Heart right ventricle (tissue), 16 donors: Measurements from ENCODE around the gene AEBP1. TPM values are rescaled to one million over a fixed set of nuclear protein-coding genes. Genes with fewer than 3 reads are reported as not detected.

Source experiments
- ATAC-seq, 8 donors: fragments of 200-7000 bp; cut with Tn5 transposase; one replicate each; pipeline ENCODE4 v1.9.1; 2020; ENCODE audit warnings: mild to moderate bottlenecking in 8 of 8, moderate library complexity in 8 of 8, moderate number of reproducible peaks in 1 of 8
- DNase-seq, 2 donors: peaks; one replicate each; pipeline ENCODE4 v3.0.0-alpha.2; 2020
- H3K27ac ChIP-seq, 10 donors: fragments of 200-600 bp; sonication (generic) in 2 of 10; one replicate each; pipeline versions ENCODE4 v1.5.0 to v1.8.0; 2020 to 2022; ENCODE audit warnings: mild to moderate bottlenecking in 3 of 10
- H3K27me3 ChIP-seq, 7 donors: fragments of 200-600 bp; one replicate each; pipeline ENCODE4 v1.8.0; 2021 to 2022; ENCODE audit warnings: mild to moderate bottlenecking in 2 of 7
- H3K36me3 ChIP-seq, 9 donors: fragments of 200-600 bp; sonication (generic) in 1 of 9; one replicate each; pipeline versions ENCODE4 v1.5.0 to v1.8.0; 2020 to 2022; ENCODE audit warnings: mild to moderate bottlenecking in 2 of 9
- H3K4me1 ChIP-seq, 9 donors: fragments of 200-600 bp; sonication (generic) in 1 of 9; one replicate each; pipeline versions ENCODE4 v1.5.0 to v1.8.0; 2020 to 2022; ENCODE audit warnings: mild to moderate bottlenecking in 4 of 9
- H3K4me3 ChIP-seq, 10 donors: fragments of 200-600 bp; sonication (generic) in 2 of 10; one replicate each; pipeline versions ENCODE4 v1.5.0 to v1.8.0; 2020 to 2022; ENCODE audit warnings: mild to moderate bottlenecking in 7 of 10, moderate library complexity in 2 of 10
- H3K9me3 ChIP-seq, 11 donors: fragments of 200-600 bp in 10 of 11; sonication (generic) in 2 of 11; one replicate each; pipeline versions ENCODE4 v1.5.0 to v1.8.0; 2013 to 2022; ENCODE audit warnings: mild to moderate bottlenecking in 2 of 11, control low read depth in 1 of 11, moderate library complexity in 1 of 11
- WGBS, 2 donors: extraction: QIAGEN DNeasy Blood & Tissue Kit; methylation state at CpG; one replicate each; pipeline ENCODE4 v1.1.7; 2013; ENCODE audit warnings: inconsistent platforms in 1 of 2; 5-methylcytosine and 5-hydroxymethylcytosine counted together
- intact Hi-C, 10 donors: fragments of 100-400 bp; cut with DNase I; formaldehyde crosslinking; loops; one replicate each; pipeline versions ENCODE4 v1.11.1 to v1.14.2; 2022
- polyA plus RNA-seq, 2 donors: library from polyadenylated mRNA; stranded (reverse); fragments of 200-250 nt; gene quantifications; one replicate each; pipeline ENCODE4 v1.2.3, GENCODE V29; 2013
- total RNA-seq, 10 donors: library from RNA; stranded (reverse); fragmentation: NEBNext Ultra II Directional in 3 of 10; extraction: Animal tissue kit (Norgen Biotek cat#: 25700) in 3 of 10; gene quantifications; one replicate each; pipeline versions ENCODE4 v1.2.1 to v1.2.4, GENCODE V29; 2021 to 2023
- TF ChIP-seq, protein P1 (sequence below), 9 donors: fragments of 200-600 bp; sonication (generic) in 2 of 9; IDR thresholded peaks; one replicate each; pipeline versions ENCODE4 v1.5.0 to v1.8.0; 2021 to 2022; ENCODE audit warnings: antibody characterized with exemption in 9 of 9, mild to moderate bottlenecking in 5 of 9, moderate library complexity in 1 of 9
- donor health status: Arrhythmogenic right ventricular cardiomyopathy.
- donor health status: ischemic (EF 13 %, LVEDD 7.1; RV severe dilation, severe dysfunction).
- donor health status: healthy with polysubstance abuse.
- donor health status: DM: no; HTN: yes; CAD: no.
- donor health status: DM: no; HTN: no; CAD: no.
- donor health status: ischemic (EF 25% LVEDD 6.9; RV normal size, moderate dysfunction).
- donor health status: ischemic (EF 25% LVEDD 5.7; RV mildly dilated, moderate dysfunction).
- donor health status: healthy.
- donor health status: DM: yes; HTN: yes; CAD: no.
- donor health status: Ischemic cardiomyopathy.
- donor health status: ischemic (EF 35%, LVEDD 5.7; RV mildly dilated, moderate dysfunction).
- donor health status: nonischemic (EF 11% LVEDD 7.7; RV severe dilation, severe dysfunction).
- donor health status: DM: yes; HTN: yes; CAD: no.
- donor health status: PGD.
- donor health status: ischemic (EF 29% LVEDD 5.4; RV normal size, mild dysfunction).
- donor health status: nonischemic (EF 23%, LVEDD 6.1; RV moderate dilation, normal function).

AEBP1 gene
- total and polyA plus RNA-seq, 12 donors, result 14.1 to 33.7 (median 21.6) TPM

DNA sequence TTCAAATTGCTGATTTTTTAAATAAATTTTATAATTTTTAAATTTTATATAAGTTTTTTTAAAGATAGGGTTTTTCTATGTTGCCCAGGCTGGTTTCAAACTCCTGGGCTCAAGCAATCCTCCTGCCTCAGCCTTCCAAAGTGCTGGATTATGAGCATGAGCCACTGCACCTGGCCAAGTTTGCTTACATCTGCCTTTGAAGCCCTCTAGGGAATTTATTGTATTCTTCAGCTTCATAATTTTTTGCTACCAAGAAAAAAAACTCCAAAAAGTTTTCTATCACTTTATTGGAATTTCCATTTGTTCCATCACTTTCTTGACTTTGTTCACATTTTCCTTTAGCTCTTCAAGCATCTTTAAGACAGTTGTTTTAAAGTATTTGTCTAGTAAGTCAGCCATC, 23.0 kb downstream of the AEBP1 start:
- peaks cover 0 to 8% (median 0%) of the 10 kb centered on the region in 11 donors for H3K9me3 ChIP-seq
- peaks cover 3 to 43% (median 14%) of the 10 kb centered on the region in 9 donors for H3K4me1 ChIP-seq
- H3K27ac ChIP-seq, result no peak overlapping the region
- intact Hi-C loops, result no loop called here
- DNase-seq, result no peak
- TF ChIP-seq, protein P1, sequence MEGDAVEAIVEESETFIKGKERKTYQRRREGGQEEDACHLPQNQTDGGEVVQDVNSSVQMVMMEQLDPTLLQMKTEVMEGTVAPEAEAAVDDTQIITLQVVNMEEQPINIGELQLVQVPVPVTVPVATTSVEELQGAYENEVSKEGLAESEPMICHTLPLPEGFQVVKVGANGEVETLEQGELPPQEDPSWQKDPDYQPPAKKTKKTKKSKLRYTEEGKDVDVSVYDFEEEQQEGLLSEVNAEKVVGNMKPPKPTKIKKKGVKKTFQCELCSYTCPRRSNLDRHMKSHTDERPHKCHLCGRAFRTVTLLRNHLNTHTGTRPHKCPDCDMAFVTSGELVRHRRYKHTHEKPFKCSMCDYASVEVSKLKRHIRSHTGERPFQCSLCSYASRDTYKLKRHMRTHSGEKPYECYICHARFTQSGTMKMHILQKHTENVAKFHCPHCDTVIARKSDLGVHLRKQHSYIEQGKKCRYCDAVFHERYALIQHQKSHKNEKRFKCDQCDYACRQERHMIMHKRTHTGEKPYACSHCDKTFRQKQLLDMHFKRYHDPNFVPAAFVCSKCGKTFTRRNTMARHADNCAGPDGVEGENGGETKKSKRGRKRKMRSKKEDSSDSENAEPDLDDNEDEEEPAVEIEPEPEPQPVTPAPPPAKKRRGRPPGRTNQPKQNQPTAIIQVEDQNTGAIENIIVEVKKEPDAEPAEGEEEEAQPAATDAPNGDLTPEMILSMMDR (IDR thresholded peaks at IDR 0.05), result no peak
- no peak overlapping the region for H3K4me3 ChIP-seq
- H3K36me3 ChIP-seq, result no peaks in the 10 kb centered on the region
- no peak for ATAC-seq
- no peaks in the 10 kb centered on the region for H3K27me3 ChIP-seq

DNA sequence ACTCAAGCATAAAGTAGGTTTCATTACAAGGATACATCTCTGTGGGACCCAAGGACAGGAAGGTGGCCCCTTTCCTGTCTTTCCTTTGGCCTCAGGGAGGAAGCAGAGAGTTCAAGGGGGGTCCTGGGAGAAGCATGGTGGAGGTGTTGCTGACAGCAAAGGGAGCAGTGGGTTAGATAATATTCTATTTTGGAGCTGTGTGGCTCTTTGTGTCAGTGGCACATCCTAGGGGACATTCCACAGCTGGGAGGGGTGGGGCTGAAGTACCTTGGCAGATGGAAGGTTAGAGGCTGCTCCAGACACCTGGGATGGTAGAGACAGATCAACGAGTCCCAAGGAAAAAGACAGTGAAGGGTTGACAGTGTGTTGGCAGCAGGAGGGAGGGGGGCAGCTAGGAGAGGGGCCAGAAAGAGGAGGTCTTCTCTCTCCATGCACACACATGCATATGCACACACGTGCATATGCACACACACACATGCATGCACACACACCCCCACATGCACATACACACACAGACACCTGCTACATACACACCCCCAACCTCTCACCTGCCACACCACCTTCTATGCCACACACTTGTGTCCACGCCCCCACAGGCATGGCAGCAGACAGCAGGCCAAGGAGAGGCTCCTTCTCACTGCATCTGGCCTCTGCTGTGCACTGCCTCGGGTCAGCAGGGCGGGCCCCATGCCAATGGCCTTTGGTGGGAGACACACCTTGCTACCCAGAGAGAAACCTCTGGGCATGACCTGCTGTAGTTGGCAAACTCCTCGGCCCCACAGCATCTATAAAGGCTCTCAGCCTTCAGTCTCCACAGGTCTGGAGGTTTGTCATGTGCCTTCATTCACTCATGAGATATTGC, 24.8 kb downstream of the AEBP1 start:
- DNase-seq, result no peak
- Histone ChIP-seq H3K9me3 (peaks cover 0 to 8% (median 0%) of the 10 kb centered on the region in 11 donors), H3K4me3 (no peak overlapping the region), H3K27ac (peak overlapping the region in 6 of 10 donors; percentile 33 to 58 (median 43)), H3K27me3 (no peaks in the 10 kb centered on the region), H3K36me3 (no peaks in the 10 kb centered on the region), H3K4me1 (peaks cover 0 to 51% (median 15%) of the 10 kb centered on the region in 9 donors)
- WGBS, 2 donors, result 52 to 64% methylated on average over 6 of the region's 6 CpGs
- intact Hi-C loops, result no loop called here
- TF ChIP-seq, protein P1 (IDR thresholded peaks at IDR 0.05), result no peak
- ATAC-seq, result peak in 4 of 8 donors; percentile 19 to 37 (median 24)

DNA sequence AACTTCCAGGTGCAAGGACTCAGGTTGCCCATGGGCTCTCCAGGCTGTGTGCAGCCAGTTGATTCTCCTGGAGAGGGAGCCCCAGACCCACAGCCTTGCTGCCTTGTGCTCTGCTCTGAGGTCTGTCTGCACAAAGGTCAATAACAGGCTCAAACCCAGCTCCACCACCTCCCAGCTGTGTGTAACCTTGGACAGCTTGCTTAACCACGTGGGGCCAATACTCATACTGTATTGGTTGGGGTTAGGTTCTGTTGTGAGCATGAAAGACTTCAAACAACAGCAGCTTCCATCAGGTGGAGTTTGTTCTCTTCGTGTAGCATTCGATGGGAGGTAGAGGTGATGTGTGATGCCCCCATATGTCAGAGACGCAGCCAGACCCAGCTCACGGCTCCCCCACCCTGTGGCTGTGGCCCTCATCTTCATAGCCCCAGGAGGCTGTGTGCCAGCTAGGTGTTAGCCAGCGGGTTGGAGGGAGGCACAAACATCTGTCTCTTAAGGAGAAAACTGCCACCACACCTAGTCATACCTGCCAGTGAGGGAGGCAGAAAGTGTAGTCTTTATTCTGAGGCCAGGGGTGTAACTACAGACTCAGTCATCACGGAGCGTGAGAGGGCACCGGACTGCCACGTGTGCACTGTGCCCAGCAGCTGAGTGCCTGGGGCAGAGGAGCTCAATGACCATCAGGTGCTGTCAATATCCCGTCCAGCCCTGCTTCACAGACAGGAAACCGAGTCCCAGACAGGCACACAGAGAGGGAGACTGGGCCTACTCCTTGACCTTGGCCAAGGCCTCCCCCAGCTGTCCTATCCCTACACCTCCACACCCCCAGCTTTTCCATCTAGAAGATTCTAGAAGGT, 27.3 kb downstream of the AEBP1 start:
- peaks cover 0 to 64% (median 16%) of the 10 kb centered on the region in 9 donors for H3K4me1 ChIP-seq
- TF ChIP-seq, protein P1 (IDR thresholded peaks at IDR 0.05), result peak in 7 of 9 donors; percentile 28 to 56 (median 41)
- WGBS, 2 donors, result 50 to 53% methylated on average over 12 of the region's 12 CpGs
- no peak overlapping the region for H3K4me3 ChIP-seq
- H3K27me3 ChIP-seq, result no peaks in the 10 kb centered on the region
- intact Hi-C loops, result loop anchor here in 3 of 10 donors (5.0 to 10.0 kb wide), 3 partner anchors 63 to 71 kb away; partner anchors contain the start of gene YKT6 (in 1 of the 3)
- H3K36me3 ChIP-seq, result no peaks in the 10 kb centered on the region
- DNase-seq (no peak), ATAC-seq (peak; percentile 45 to 80 (median 62))
- H3K27ac ChIP-seq, result peak overlapping the region in 9 of 10 donors; percentile 40 to 84 (median 72)
- H3K9me3 ChIP-seq, result peaks cover 0 to 8% (median 0%) of the 10 kb centered on the region in 11 donors

DNA sequence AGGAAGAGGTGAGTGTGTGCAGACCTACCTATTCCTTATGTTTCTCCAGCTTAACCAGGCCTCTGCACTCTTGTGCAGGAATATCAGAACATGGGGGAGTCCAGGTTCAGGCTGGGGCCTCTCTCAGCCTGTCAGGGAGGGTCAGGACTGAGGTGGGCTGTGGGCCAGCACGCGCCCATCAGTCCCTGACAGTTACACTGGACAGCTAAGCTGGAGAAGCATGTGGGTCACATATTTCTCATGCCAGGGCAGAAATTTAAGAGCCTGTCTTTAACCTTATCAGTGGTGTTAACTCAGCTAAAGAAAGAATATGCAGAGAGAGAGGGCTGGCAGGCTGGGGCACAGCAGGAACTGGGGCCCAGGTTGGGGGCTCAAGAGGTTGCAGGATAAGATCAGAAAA, 27.9 kb downstream of the AEBP1 start:
- peak; percentile 57 to 86 (median 79) for ATAC-seq

More for the DNA sequence above, 27.9 kb downstream of the AEBP1 start:
- 36 to 62% methylated on average over 2 of the region's 2 CpGs for WGBS, 2 donors
- peaks cover 0 to 8% (median 0%) of the 10 kb centered on the region in 11 donors for H3K9me3 ChIP-seq
- H3K27me3 ChIP-seq, result no peaks in the 10 kb centered on the region
- peak; percentile 32 to 64 for DNase-seq
- peaks cover 0 to 64% (median 16%) of the 10 kb centered on the region in 9 donors for H3K4me1 ChIP-seq
- TF ChIP-seq, protein P1 (IDR thresholded peaks at IDR 0.05), result no peak
- H3K27ac ChIP-seq, result peak overlapping the region; percentile 26 to 84 (median 70)
- intact Hi-C loops, result loop anchor here in 3 of 10 donors (5.0 to 10.0 kb wide), 3 partner anchors 63 to 70 kb away; partner anchors contain the start of gene YKT6 (in 1 of the 3)
- H3K36me3 ChIP-seq, result no peaks in the 10 kb centered on the region
- H3K4me3 ChIP-seq, result no peak overlapping the region
